IgD-negative memory B cell (primary cell): ENCODE measurements around the gene TTYH1. TPM values are rescaled to one million over a fixed set of nuclear protein-coding genes. Genes with fewer than 3 reads are reported as not detected.

Experiments
- H3K27ac Mint-ChIP-seq, 3 donors: one replicate each; pipeline ENCODE4 v1.8.0; 2020 to 2022; ENCODE audit warnings: mild to moderate bottlenecking in 3 of 3, mixed read lengths in 3 of 3, moderate library complexity in 1 of 3
- H3K27me3 Mint-ChIP-seq: one replicate; pipeline ENCODE4 v1.8.0; 2021; ENCODE audit warnings: mixed read lengths
- H3K36me3 Mint-ChIP-seq: one replicate; pipeline ENCODE4 v1.8.0; 2020; ENCODE audit warnings: mild to moderate bottlenecking, mixed read lengths
- H3K4me1 Mint-ChIP-seq, 3 donors: one replicate each; pipeline ENCODE4 v1.8.0; 2020 to 2022; ENCODE audit warnings: mixed read lengths in 3 of 3, mild to moderate bottlenecking in 1 of 3
- H3K4me3 Mint-ChIP-seq, 4 donors: one replicate each; pipeline ENCODE4 v1.8.0; 2020 to 2022; ENCODE audit warnings: mild to moderate bottlenecking in 4 of 4, mixed read lengths in 4 of 4, moderate library complexity in 3 of 4
- H3K9me3 Mint-ChIP-seq, 3 donors: one replicate each; pipeline ENCODE4 v1.8.0; 2020 to 2021; ENCODE audit warnings: mixed read lengths in 3 of 3, mild to moderate bottlenecking in 1 of 3
- polyA plus RNA-seq: library from polyadenylated mRNA; unstranded; fragments of 300-500 nt; fragmentation: Illumina TruSeq; gene quantifications from one replicate; pipeline ENCODE4 v1.2.3, GENCODE V29; 2021

Gene TTYH1
- polyA plus RNA-seq, 1 donor from 2014 or later = 0.16 TPM

GRCh38 chr19:54383330-54383729 is 31.9 kb upstream of the TTYH1 start:
- H3K4me3 Mint-ChIP-seq = peak overlapping the region in 2 of 4 donors; percentile 61
- peaks cover 0 to 7% (median 0%) of the 10 kb centered on the region in 3 donors for H3K9me3 Mint-ChIP-seq
- peaks cover 29 to 34% (median 32%) of the 10 kb centered on the region in 3 donors for H3K4me1 Mint-ChIP-seq
- H3K27me3 Mint-ChIP-seq = peaks cover 3% of the 10 kb centered on the region
- no peaks in the 10 kb centered on the region for H3K36me3 Mint-ChIP-seq
- no peak overlapping the region for H3K27ac Mint-ChIP-seq

- H3K27me3 Mint-ChIP-seq = peaks cover 9% of the 10 kb centered on the region
- peak overlapping the region; percentile 76 to 98 (median 93) for H3K27ac Mint-ChIP-seq
- peaks cover 38 to 39% (median 39%) of the 10 kb centered on the region in 3 donors for H3K4me1 Mint-ChIP-seq
- no peaks in the 10 kb centered on the region for H3K9me3 Mint-ChIP-seq
- H3K36me3 Mint-ChIP-seq = no peaks in the 10 kb centered on the region
- H3K4me3 Mint-ChIP-seq = peak overlapping the region; percentile 86 to 97 (median 91)
These were observed 27.1 kb upstream of the TTYH1 start for GRCh38 chr19:54387991-54388801.

GRCh38 chr19:54388802-54389139 is 26.5 kb upstream of the TTYH1 start:
- H3K9me3 Mint-ChIP-seq = no peaks in the 10 kb centered on the region

GRCh38 chr19:54389553-54389952 is 25.7 kb upstream of the TTYH1 start:
- Mint-ChIP-seq H3K27me3 (peaks cover 16% of the 10 kb centered on the region), H3K9me3 (no peaks in the 10 kb centered on the region), H3K4me1 (peaks cover 35 to 43% (median 37%) of the 10 kb centered on the region in 3 donors), H3K27ac (peak overlapping the region in 2 of 3 donors; percentile 93 to 98), H3K36me3 (no peaks in the 10 kb centered on the region), H3K4me3 (peak overlapping the region in 2 of 4 donors; percentile 70 to 79)

More at GRCh38 chr19:54388802-54389139, 26.5 kb upstream of the TTYH1 start:
- peak overlapping the region; percentile 86 to 97 (median 91) for H3K4me3 Mint-ChIP-seq
- H3K4me1 Mint-ChIP-seq = peaks cover 35 to 39% (median 35%) of the 10 kb centered on the region in 3 donors
- H3K27me3 Mint-ChIP-seq = peaks cover 12% of the 10 kb centered on the region
- H3K27ac Mint-ChIP-seq = peak overlapping the region; percentile 76 to 98 (median 93)
- H3K36me3 Mint-ChIP-seq = no peaks in the 10 kb centered on the region

GRCh38 chr19:54390942-54391577 is 24.2 kb upstream of the TTYH1 start:
- peak overlapping the region; percentile 46 to 79 (median 59) for H3K27ac Mint-ChIP-seq
- H3K4me1 Mint-ChIP-seq = peaks cover 29 to 36% (median 31%) of the 10 kb centered on the region in 3 donors
- peak overlapping the region; percentile 42 to 89 (median 74) for H3K4me3 Mint-ChIP-seq
- H3K27me3 Mint-ChIP-seq = peaks cover 18% of the 10 kb centered on the region
- no peaks in the 10 kb centered on the region for H3K36me3 Mint-ChIP-seq
- no peaks in the 10 kb centered on the region for H3K9me3 Mint-ChIP-seq

GRCh38 chr19:54391589-54392061 is 23.6 kb upstream of the TTYH1 start:
- H3K4me3 Mint-ChIP-seq = no peak overlapping the region
- peaks cover 29 to 36% (median 30%) of the 10 kb centered on the region in 3 donors for H3K4me1 Mint-ChIP-seq
- peak overlapping the region in 1 of 3 donors; percentile 74 for H3K27ac Mint-ChIP-seq
- H3K9me3 Mint-ChIP-seq = no peaks in the 10 kb centered on the region
- H3K36me3 Mint-ChIP-seq = peaks cover 1% of the 10 kb centered on the region
- H3K27me3 Mint-ChIP-seq = peaks cover 18% of the 10 kb centered on the region

- no peaks in the 10 kb centered on the region for H3K9me3 Mint-ChIP-seq
- H3K36me3 Mint-ChIP-seq = peaks cover 2% of the 10 kb centered on the region
- peaks cover 29 to 36% (median 30%) of the 10 kb centered on the region in 3 donors for H3K4me1 Mint-ChIP-seq
- H3K27ac Mint-ChIP-seq = peak overlapping the region in 1 of 3 donors; percentile 74
- H3K27me3 Mint-ChIP-seq = peaks cover 18% of the 10 kb centered on the region
- no peak overlapping the region for H3K4me3 Mint-ChIP-seq
These were observed 23.2 kb upstream of the TTYH1 start for GRCh38 chr19:54392105-54392504.

- peaks cover 18% of the 10 kb centered on the region for H3K27me3 Mint-ChIP-seq
- peaks cover 16 to 27% (median 26%) of the 10 kb centered on the region in 3 donors for H3K4me1 Mint-ChIP-seq
- H3K27ac Mint-ChIP-seq = peak overlapping the region in 1 of 3 donors; percentile 13
- peaks cover 2% of the 10 kb centered on the region for H3K36me3 Mint-ChIP-seq
- no peaks in the 10 kb centered on the region for H3K9me3 Mint-ChIP-seq
- peak overlapping the region in 1 of 4 donors; percentile 54 for H3K4me3 Mint-ChIP-seq
These were observed 21.9 kb upstream of the TTYH1 start for GRCh38 chr19:54393381-54393780.

GRCh38 chr19:54395685-54396084 is 19.6 kb upstream of the TTYH1 start:
- no peaks in the 10 kb centered on the region for H3K9me3 Mint-ChIP-seq
- no peak overlapping the region for H3K27ac Mint-ChIP-seq
- H3K27me3 Mint-ChIP-seq = peaks cover 14% of the 10 kb centered on the region
- H3K36me3 Mint-ChIP-seq = peaks cover 2% of the 10 kb centered on the region
- H3K4me3 Mint-ChIP-seq = no peak overlapping the region
- H3K4me1 Mint-ChIP-seq = peaks cover 6 to 10% (median 7%) of the 10 kb centered on the region in 3 donors

- H3K4me3 Mint-ChIP-seq = no peak overlapping the region
- peaks cover 0 to 2% (median under 1%) of the 10 kb centered on the region in 3 donors for H3K4me1 Mint-ChIP-seq
- peaks cover 2% of the 10 kb centered on the region for H3K36me3 Mint-ChIP-seq
- H3K9me3 Mint-ChIP-seq = no peaks in the 10 kb centered on the region
- no peak overlapping the region for H3K27ac Mint-ChIP-seq
- H3K27me3 Mint-ChIP-seq = peaks cover 4% of the 10 kb centered on the region
These were observed 16.1 kb upstream of the TTYH1 start for GRCh38 chr19:54399189-54399588.

GRCh38 chr19:54400913-54401312 is 14.4 kb upstream of the TTYH1 start:
- H3K4me1 Mint-ChIP-seq = no peaks in the 10 kb centered on the region
- H3K27ac Mint-ChIP-seq = no peak overlapping the region
- no peaks in the 10 kb centered on the region for H3K27me3 Mint-ChIP-seq
- H3K9me3 Mint-ChIP-seq = no peaks in the 10 kb centered on the region
- H3K4me3 Mint-ChIP-seq = no peak overlapping the region
- H3K36me3 Mint-ChIP-seq = peaks cover 2% of the 10 kb centered on the region

GRCh38 chr19:54403054-54403453 is 12.2 kb upstream of the TTYH1 start:
- H3K36me3 Mint-ChIP-seq = no peaks in the 10 kb centered on the region
- H3K4me1 Mint-ChIP-seq = peaks cover 0 to 4% (median 0%) of the 10 kb centered on the region in 3 donors
- H3K27me3 Mint-ChIP-seq = no peaks in the 10 kb centered on the region
- no peaks in the 10 kb centered on the region for H3K9me3 Mint-ChIP-seq
- H3K4me3 Mint-ChIP-seq = no peak overlapping the region
- H3K27ac Mint-ChIP-seq = peak overlapping the region in 1 of 3 donors; percentile 63

GRCh38 chr19:54405628-54406027 is 9.6 kb upstream of the TTYH1 start:
- no peak overlapping the region for H3K4me3 Mint-ChIP-seq
- no peaks in the 10 kb centered on the region for H3K36me3 Mint-ChIP-seq
- peaks cover 0 to 4% (median 0%) of the 10 kb centered on the region in 3 donors for H3K4me1 Mint-ChIP-seq
- H3K27ac Mint-ChIP-seq = no peak overlapping the region
- no peaks in the 10 kb centered on the region for H3K9me3 Mint-ChIP-seq
- H3K27me3 Mint-ChIP-seq = no peaks in the 10 kb centered on the region

GRCh38 chr19:54407780-54408179 is 7.5 kb upstream of the TTYH1 start:
- H3K4me1 Mint-ChIP-seq = peaks cover 0 to 4% (median 0%) of the 10 kb centered on the region in 3 donors
- peak overlapping the region in 2 of 3 donors; percentile 16 to 94 for H3K27ac Mint-ChIP-seq
- H3K27me3 Mint-ChIP-seq = no peaks in the 10 kb centered on the region
- H3K4me3 Mint-ChIP-seq = no peak overlapping the region
- no peaks in the 10 kb centered on the region for H3K9me3 Mint-ChIP-seq
- no peaks in the 10 kb centered on the region for H3K36me3 Mint-ChIP-seq

GRCh38 chr19:54408456-54409026 is 6.7 kb upstream of the TTYH1 start:
- Mint-ChIP-seq H3K4me3 (no peak overlapping the region), H3K27me3 (peaks cover 1% of the 10 kb centered on the region), H3K27ac (peak overlapping the region in 1 of 3 donors; percentile 94), H3K4me1 (peaks cover 0 to 4% (median 0%) of the 10 kb centered on the region in 3 donors), H3K36me3 (no peaks in the 10 kb centered on the region), H3K9me3 (no peaks in the 10 kb centered on the region)
